GM18909 (cell line): Measurements from ENCODE around the gene KDM4B.

Experiments used
- ATAC-seq: cut with Tn5 transposase; IDR thresholded peaks from one replicate; pipeline ENCODE4 v1.9.1; 2021; ENCODE audit warnings: mild to moderate bottlenecking; ENCODE audit not compliant: unreplicated experiment, poor library complexity

Gene KDM4B

DNA sequence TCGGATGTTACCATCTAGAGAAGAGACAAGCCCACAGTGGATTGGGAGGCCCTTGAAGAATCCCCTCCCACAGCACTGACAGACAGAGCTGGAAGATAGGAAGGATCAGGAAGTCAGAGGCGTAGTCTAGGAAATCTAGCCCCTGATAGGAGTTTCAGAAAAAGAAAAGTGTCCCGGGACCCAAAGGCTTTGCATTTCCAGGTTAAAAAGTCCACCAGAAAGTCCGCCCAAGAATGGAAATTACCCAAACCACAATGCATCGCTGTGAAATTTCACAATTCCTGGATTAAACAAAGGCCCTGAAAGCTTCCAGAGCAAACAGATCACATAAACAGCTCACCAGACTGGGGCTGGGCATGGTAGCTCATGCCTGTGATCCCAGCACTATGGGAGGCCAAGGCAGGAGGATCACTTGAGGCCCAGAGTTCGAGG is 146.9 kb downstream of the KDM4B start:
- ATAC-seq, result no peak

DNA sequence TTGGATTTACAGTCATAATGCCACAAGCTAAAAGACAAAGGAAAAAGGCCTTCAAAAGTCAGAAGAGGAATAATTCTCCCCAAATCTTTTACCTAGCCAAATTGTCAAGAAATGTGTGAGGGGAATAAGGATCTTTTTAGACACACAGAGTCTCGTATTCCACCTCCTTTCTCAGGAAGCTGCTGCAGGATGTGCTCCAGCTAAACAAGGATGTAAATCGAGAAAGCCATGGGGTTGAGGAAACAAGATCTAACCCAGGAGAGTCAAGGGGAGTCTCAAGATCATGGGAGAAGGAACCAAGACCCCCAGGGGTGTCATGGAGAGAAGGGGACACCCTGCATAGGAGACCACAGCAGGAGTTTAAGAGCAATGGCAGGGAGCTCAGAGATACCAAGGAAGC is 147.4 kb downstream of the KDM4B start:
- no peak for ATAC-seq

DNA sequence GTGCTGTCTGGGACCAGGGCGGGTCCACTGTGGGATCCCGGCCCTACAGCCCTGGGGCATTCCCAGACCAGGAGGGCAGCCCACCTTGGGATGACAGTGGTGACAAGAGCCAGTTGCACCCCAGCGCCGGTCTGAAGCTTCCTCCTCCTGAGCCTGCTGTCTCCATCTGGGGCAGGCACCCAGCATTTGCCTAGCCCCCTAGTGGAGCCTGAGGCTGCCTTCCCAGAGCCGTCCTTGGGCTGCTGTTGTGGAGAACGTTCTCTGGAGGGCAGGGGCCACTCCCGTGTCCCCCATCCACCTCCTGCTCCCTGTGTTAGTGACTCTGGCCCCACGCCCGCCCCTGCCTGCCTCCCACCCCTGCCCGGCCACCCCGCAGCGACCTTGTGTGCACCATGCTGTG is 148.5 kb downstream of the KDM4B start:
- ATAC-seq, result no peak

DNA sequence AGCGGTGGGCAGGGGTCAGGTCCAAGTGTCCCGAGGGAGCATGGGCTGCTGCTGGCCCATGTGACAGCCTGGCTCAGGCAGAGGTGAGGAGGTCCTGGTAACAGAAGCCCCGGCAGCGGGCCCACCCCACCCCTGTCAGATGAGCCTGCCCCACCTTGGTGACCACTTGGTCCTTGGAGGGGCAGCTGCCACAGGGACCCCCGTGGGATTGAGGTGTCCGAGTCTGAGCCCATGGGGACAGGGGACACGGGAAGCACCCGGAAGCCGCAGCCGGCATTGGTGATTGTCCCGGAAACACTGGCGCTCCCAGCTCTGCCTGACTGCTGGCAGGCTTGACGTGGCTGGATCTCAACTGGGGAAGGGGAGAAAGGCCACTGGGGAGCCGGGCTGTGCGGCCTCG is 149.1 kb downstream of the KDM4B start:
- ATAC-seq, result no peak

DNA sequence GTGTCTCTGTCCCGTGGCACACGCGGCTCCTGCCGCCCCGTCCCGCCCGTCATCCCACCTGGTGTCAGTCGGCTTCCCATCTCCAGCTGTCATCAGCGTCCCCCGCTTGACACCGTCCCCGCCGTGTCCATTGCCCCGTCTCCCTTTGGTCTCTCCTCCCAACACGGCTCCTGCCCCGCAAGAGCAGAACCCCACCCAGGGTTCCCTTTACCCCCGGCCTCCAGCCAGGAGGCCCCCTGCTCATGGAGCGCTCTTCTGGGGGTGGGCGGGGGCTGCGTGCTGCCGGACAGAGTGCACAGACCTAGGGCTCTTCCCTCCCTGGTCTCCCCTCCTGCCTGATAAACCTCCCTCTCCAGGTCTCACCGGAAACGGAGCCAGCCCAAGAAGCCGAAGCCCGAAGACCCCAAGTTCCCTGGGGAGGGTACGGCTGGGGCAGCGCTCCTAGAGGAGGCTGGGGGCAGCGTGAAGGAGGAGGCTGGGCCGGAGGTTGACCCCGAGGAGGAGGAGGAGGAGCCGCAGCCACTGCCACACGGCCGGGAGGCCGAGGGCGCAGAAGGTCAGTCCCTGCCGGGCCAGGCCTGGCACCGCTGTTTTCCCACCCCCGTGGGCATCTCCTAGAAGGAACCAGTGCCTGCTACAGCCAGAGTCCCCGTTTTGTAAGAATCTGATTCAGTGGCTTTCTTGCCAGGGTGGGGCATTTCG is 150.5 kb downstream of the KDM4B start:
- ATAC-seq, result no peak

DNA sequence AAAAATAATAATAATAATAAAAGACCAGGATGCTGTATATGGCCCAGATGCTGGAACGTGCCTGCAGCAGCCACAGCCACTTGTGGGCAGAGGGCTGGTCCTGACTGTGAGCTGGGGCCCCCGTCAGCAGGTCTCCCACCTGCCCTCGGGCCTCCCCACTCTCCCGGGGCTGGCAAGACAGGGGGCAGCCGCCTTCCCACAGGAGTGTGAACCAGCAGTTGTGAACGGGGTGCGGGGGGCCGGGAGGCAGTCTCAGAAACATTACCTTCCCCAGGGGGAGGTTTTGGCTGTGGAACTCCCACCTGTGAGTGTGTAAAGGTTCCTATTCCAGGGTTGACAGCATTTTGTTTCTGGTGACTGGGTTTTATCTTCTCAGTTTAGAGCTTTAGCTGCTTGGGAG is 151.4 kb downstream of the KDM4B start:
- no peak for ATAC-seq

DNA sequence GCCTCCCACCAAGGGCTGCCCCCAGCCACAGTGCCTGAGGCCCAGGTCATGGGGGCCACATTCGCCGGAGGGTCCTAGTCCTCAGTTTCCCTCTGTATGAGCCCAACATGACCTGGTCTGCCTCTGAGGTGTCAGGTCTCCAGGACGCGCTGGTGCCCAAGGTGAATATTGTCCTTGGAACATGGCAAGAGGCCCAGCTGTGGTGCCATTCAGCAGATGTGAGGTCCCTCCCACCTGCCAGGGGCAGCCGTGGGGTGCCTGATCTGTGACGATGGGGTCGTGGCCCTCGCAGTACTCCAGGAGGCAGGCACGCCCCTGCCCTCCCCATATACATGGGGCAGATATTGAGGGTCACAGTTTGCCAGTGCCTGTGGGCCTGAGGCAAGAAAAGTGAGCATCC is 151.9 kb downstream of the KDM4B start:
- ATAC-seq, result no peak

DNA sequence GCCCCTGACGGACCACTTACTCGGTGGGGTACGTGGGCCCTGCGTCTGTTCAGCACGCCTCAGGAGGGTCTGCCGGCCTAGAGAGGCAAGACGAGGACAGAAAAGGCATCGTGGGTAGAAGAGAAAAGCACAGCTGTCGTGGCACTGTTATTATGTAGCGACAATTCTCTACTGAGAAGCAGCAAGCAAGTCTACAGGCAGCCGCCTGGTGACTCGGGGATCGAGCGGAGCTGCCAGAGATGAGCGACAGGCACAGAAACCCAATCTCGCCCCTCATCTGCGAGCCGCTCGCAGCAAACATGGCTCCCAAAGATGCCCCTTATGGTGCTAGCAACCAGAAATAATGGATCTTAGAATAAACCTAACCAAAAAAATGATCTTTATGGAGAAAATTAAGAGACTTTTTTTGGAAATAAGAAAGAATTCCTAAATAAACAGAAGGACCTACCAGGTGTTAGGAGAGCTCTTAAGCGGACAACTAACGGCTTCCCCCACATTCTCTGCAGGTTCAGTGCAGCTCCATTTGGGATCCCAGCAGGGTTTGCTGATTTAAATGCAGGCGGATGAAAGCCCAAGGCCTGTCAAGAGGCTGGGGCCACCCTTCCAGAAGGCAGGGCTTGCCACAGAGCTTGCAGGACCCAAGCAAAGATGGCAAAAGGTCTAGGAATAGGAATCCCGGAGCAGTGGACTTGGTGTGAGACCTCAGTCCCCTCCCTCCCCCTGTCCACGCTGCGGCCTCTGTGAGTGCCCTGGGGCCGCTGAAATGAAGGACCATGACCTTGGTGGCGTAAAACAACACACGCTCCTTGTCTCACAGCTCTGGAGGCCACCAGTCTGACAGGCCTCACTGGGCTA is 152.6 kb downstream of the KDM4B start:
- ATAC-seq, result no peak

DNA sequence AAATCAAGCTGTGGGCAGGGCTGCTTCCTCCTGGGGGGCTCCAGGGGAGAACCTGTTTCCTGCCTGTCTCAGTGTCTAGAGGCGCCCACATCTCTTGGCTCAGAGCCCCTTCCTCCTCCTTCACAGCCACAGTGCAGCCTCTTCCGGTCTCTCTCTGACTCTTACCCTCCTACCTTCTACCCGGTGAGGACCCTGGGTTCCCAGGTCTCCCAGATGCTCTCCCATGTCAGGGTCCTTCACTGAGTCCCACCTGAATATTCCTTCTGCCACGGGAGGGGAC is 153.1 kb downstream of the KDM4B start:
- ATAC-seq, result no peak

DNA sequence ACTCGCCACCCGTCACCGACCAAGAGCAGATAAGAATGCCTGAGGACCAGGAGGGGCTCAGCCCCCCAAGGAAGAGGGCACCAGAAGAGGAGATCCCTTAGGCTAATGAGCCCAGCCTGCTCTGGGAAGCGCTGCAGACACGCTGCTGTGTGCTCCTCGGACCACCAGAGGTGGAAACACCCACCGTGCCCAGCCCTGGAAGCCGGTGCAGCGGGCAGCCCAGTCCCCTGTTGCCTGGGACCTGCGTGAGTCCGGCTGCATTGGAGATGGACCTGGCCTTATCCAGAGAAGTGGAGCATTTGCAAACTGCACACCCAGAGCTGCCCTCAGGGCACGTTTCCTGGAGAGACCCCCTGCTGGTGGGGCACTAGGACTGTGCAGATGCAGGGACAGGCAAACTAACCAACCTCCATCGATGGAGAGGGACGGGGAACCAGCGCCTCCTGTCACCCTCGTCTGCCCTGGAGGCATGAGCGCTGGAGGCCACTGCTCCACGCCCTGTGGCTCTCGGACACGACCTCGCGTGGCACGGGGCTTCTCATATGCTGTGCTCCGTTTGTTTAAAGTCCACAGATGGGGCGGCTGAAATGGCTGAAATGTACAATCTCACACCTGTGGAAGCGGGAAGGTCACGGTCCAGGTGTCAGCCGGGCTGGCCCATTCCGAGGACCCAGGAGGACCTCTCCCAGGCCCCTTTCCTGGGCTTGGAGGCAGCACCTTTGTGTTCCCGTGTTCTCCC is 153.9 kb downstream of the KDM4B start:
- no peak for ATAC-seq

DNA sequence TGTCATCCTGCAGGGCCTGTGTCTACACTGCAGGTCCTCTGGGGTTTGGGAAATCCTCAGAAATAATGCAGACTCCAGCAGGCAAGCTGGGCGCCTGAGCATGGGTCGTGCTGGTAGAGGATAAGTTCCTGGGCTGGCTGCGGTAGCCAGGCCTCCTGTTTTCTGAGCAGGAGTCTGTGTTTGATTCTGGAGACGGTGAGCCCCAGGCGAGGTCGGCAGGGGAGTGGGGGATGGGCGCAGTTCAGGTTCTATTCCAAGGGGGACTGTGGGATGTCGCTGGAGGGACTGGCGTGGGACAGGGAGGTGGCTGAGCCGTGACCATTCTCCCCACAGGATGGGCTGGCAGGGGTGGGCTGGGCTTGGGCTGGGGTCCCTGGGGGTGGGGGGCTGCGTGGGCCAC is 154.7 kb downstream of the KDM4B start:
- ATAC-seq, result no peak

DNA sequence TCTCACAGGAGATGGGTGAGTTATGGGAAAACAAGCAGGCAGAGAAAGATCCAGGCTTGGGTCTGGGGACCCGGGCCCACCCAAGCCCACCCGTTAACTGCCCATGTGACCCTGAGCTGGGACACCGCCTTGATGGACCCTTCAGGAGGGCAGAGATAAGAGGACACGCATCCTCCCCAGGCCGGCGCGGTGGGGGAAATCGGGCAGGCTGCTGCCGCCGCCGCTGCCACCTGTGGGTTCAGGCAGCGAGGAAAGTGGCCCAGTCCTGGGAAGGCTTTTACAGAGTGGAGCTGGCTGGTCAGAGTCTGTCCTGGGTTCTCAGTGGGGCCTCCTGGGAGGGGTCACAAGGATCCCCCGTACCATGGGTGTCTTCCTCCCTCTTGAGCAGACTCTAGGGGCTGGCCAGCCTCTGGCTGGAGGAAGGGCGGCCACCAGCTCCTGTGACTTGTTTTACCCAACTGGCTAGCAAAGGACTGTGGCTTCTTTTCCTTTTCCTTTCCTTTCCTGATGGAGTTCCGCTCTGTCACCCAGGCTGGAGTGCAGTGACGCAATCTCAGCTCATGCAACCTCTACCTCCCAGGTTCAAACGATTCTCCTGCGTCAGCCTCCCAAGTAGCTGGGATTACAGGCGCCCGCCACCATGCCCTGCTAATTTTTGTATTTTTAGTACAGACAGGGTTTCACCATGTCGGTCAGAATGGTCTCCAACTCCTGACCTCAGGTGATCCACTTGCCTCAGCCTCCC is 155.4 kb downstream of the KDM4B start:
- no peak for ATAC-seq

DNA sequence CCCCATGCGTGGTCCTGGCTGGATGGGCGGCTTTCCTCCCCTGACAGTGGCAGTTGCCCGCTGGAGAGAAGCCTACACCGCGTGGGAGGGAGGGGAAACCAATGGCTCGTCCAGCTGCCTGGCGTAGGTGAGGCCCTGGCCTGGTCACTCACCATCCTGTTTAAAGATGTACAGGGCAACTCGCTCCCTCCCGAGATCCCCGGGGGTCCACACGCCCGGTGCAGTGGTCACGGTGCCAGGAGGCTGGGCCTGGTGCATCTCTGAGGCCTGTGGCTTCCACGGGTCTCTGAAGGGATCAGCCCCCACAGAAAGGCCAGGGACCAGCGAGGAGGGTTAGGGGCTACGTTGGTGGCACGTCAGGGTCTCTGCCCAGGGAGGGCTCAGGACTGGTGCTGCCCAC is 156.5 kb downstream of the KDM4B start:
- ATAC-seq, result no peak

DNA sequence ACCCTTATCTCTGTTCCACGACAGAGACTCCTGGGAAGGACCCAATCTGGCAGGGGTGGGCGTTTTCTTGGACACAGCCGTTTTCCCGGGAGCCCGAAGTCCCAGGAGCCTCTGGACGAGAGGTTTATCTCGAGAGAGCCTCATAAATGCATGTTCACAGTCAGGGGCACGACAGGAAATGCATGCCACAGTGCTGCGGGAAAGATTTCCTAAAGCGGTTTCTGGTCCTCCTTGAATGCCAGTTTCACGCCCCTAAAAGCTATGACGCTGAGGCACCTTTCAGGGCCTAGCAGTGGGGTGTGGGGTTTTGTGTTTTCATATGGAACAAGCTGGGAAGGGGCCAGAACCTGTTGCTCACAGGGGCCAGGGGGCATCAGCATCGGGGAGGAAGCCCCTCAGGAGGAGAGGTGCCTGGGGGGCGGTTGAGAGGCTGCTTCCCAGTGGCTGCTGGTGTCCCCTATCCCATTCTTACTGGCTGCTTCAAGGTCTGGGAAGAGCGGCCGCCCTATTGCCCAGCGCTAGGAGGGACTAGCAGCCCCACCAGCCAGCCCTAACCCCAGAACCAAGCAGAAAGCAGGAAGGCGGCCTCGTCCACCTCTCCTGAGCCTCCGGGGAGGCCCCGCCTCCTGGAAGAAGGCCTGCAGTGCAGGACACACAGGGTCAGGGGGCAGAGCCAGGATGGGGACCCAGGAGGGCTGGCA is 157.0 kb downstream of the KDM4B start:
- no peak for ATAC-seq

DNA sequence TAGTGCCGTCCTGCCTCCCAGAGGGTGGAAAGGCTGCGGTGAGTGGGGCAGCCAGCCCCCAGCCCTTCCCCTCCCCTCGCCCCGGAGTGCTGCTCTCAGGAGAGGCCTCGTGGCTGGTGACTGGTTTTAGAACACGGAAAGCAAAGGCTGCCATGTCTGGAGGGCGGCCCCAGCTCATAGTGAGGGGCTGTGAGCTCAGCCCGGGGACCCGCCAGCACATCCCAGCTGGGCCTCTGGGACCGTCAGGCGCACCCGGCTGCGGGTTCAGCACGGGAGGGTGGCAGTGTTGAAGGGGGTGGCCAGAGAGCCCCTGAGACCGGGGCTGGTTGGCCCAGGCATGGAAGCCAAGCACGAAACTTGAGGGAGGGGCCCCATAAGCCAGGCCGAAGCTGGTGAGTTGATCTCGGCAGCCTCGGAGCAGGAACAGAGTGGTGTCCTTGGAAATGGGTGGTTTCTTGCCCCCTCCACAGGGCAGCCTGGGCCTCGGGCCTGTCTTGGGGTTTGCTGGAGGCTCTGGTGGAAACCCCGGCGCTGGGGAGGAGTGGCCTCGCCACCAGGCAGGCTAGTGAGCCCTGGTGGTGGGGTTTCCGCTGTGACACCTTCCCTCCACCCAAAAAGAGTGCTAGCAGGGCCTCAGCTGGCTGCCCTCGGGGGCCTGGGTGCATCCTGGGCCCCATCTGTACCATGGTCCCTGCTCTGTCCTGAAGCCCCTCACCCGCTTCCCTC is 157.7 kb downstream of the KDM4B start:
- no peak for ATAC-seq

DNA sequence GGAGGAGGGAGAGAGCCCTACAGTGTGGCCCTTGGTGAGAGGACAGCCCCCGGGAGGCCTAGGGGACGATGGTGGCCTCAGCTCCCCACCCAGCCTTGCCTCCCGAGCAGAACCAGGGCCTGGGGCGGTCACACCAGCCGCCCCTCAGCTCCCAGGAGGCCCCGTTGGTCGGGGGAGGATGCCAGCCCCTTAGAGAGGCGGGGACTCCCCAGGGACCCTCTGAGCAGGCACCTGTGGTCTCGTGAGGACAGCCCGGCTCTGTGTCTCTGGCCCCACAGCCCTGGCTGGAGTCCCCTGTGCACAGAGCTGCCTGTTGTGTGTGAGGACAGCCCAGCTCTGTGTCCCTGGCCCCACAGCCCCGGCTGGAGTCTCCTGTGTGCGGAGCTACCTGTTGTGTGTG is 158.8 kb downstream of the KDM4B start:
- ATAC-seq, result no peak

DNA sequence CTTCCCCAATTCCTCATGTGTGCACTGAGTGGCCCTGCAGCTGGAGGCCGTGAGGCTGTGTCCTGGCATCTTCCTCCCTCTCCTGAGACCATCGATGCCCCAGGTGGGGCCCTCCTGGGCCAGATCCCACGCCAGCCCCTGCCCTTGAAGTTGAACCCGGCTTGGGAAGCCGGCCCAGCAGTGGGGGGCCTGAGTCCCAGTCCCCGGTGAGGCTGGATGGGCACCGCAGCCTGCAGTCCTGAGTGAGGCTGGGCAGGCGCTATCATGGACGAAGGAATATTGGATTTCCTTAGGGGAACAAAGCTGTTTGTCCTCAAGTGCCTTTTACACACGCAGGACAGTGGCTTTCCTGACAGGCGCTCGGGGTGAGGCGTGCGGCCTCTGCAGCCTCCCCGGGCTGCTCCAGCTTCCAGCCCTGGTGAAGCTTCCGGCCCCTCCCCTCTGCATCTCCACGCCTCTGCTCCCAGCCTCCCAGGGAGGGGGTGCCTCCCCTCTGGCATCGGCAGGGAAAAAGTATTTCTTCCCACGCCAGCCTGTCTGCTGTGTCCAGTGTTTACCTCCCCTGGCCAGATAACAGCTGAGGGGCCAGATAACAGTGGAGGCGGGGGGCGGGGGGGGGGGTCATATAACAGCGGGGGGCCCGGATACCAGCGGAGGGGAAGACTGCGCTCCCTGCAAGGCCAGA is 159.5 kb downstream of the KDM4B start:
- ATAC-seq, result no peak

DNA sequence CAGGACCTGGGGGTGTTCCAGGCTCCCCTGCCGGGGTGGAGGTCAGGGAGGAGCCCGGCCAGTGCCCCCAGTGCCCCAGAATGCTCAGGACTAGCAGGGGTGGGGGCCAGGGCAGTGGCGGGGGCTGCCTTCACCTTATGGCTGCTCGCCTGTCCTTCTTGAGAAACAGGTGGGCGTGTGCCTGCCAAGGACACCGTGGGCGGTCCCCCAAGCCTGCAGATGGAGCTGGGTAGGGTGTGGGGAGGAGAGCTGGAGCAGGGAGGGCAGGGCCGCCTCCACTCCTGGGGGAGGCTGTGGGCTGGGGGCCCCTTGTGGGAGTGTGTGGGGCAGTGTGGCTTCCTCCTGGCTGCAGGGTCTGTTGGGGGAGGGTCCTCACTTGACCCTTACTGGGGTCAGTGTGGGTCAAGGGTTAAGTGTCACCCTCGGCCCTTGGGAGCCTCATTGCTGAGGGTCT is 160.1 kb downstream of the KDM4B start:
- no peak for ATAC-seq

DNA sequence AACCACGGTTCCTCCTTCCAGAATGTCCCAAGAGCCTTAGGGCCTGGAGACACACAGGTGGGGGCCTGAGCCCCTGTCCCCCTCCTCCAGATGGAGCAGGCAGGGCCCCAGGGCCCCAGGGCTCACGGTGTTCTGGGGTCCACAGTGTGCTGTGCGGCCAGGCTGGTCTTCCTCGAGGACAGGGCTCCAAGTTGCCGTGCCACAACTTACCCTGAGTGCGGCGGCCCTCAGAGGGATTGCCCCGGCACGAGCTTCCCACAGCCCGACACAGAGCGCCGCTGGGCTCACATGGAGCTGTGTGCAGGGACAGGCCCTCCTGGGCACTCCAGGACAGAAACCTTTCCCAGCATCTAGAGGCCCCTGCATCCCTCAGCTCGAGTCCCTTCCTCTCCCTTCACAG is 160.8 kb downstream of the KDM4B start:
- ATAC-seq, result no peak
